K562 (cell line): ENCODE measurements around the gene PRRC2B. TPM values are rescaled to one million over a fixed set of nuclear protein-coding genes. Genes with fewer than 3 reads are reported as not detected.

ENCODE experiments used
- ARID3A ChIP-seq: IDR thresholded peaks from 2 replicates; pipeline ENCODE4 v1.6.1; 2012; ENCODE audit warnings: low read depth, low read length, improper control_type of control experiment, borderline replicate concordance
- ETV1 ChIP-seq: fragments of 450-650 bp; conservative IDR thresholded peaks from 2 replicates; pipeline ENCODE4 v1.6.1; 2016; ENCODE audit warnings: missing genetic modification characterization, control low read depth, low read depth, missing compliant biosample characterization
- GABPB1 ChIP-seq: sonication (generic); formaldehyde crosslinking; IDR thresholded peaks from 2 replicates; pipeline ENCODE4 v1.8.0; 2022; ENCODE audit warnings: mild to moderate bottlenecking, missing genetic modification reagents
- GATAD2A ChIP-seq: fragments of 450-650 bp; IDR thresholded peaks from 2 replicates; pipeline ENCODE4 v1.6.1; 2017
- NEUROD1 ChIP-seq: fragments of 150-350 bp; IDR thresholded peaks from 2 replicates; pipeline ENCODE4 v1.6.1; 2014; ENCODE audit warnings: borderline replicate concordance, low read length, low read depth; ENCODE audit not compliant: partially characterized antibody
- NR1H2 ChIP-seq: sonication (generic); formaldehyde crosslinking; IDR thresholded peaks from 2 replicates; pipeline ENCODE4 v1.4.0; 2020; ENCODE audit warnings: mild to moderate bottlenecking, missing genetic modification reagents
- NR3C1 ChIP-seq: sonication (generic); formaldehyde crosslinking; IDR thresholded peaks from 2 replicates; pipeline ENCODE4 v1.8.1; 2022; ENCODE audit warnings: missing genetic modification reagents
- SIN3B ChIP-seq: fragments of 450-650 bp; IDR thresholded peaks from 2 replicates; pipeline ENCODE4 v1.6.1; 2017; ENCODE audit warnings: low read depth, mild to moderate bottlenecking, moderate library complexity
- SP2 ChIP-seq: IDR thresholded peaks from 2 replicates; pipeline ENCODE4 v1.6.1; 2011; ENCODE audit warnings: mild to moderate bottlenecking, low read depth, low read length, moderate library complexity; ENCODE audit not compliant: poor library complexity, severe bottlenecking; ENCODE audit errors: extremely low read depth
- SPI1 ChIP-seq: IDR thresholded peaks from 2 replicates; pipeline ENCODE4 v1.6.1; 2011; ENCODE audit warnings: low read depth, low read length, control low read depth, borderline replicate concordance
- XRCC3 ChIP-seq: fragments of 450-650 bp; IDR thresholded peaks from 2 replicates; pipeline ENCODE4 v1.6.1; 2017; ENCODE audit warnings: mild to moderate bottlenecking, moderate library complexity
- ZBTB7A ChIP-seq: IDR thresholded peaks from 2 replicates; pipeline ENCODE4 v1.6.1; 2011; ENCODE audit warnings: low read depth, mild to moderate bottlenecking, low read length, moderate library complexity, borderline replicate concordance; ENCODE audit not compliant: control insufficient read depth
- ZKSCAN1 ChIP-seq: fragments of 150-350 bp; IDR thresholded peaks from 2 replicates; pipeline ENCODE4 v1.6.1; 2016; ENCODE audit warnings: low read depth, low read length
- ZNF274 ChIP-seq: IDR thresholded peaks from 2 replicates; pipeline ENCODE4 v1.6.1; 2011; ENCODE audit warnings: low read depth, mild to moderate bottlenecking, low read length, moderate library complexity, borderline replicate concordance
- ZNF436 ChIP-seq: fragments of 250-450, 450-650 bp; sonication (Bioruptor Pico); formaldehyde crosslinking; IDR thresholded peaks from 2 replicates; pipeline ENCODE4 v1.7.0; 2020; ENCODE audit warnings: mild to moderate bottlenecking
- polyA plus RNA-seq, 8 experiments: library from polyadenylated mRNA; depleted of rRNA in 4 of 8; stranded (reverse) in 5 of 8; unstranded in 3 of 8; fragments of >200 nt; fragmentation: Nextera tagmentation in 2 of 8; fragmentation: Illumina TruSeq in 1 of 8; extraction: Ambion mirVana in 2 of 8; extraction: Trizol in 1 of 8; gene quantifications; 2 replicates each; pipeline versions ENCODE4 v1.2.1 to v1.2.3, GENCODE V29; 2011 to 2014; ENCODE audit warnings: inconsistent platforms in 1 of 8, missing spikeins in 1 of 8
- total RNA-seq, 7 experiments: library from RNA; depleted of rRNA in 6 of 7; stranded (reverse); fragments of >200 nt in 6 of 7; fragmentation: Illumina TruSeq in 2 of 7; extraction: Trizol in 2 of 7; gene quantifications; 2 replicates each; pipeline versions ENCODE4 v1.2.1 to v1.2.3, GENCODE V29; 2011 to 2021; ENCODE audit warnings: low replicate concordance in 1 of 7
- TF ChIP-seq, protein P1 (sequence below): sonication (generic); formaldehyde crosslinking; IDR thresholded peaks from 2 replicates; pipeline ENCODE4 v1.8.0; 2023; ENCODE audit warnings: missing genetic modification reagents, mild to moderate bottlenecking, borderline replicate concordance
- TF ChIP-seq, protein P2 (sequence below): sonication (generic); formaldehyde crosslinking; IDR thresholded peaks from 2 replicates; pipeline ENCODE4 v1.8.0; 2022; ENCODE audit warnings: mild to moderate bottlenecking, missing genetic modification reagents, borderline replicate concordance

The PRRC2B gene
- total and polyA plus RNA-seq, 9 of the 15 experiments (the other 6 are each of a cell fraction or from before 2014, with no cell fraction given) = 0.34 to 125 (median 30.9) TPM

DNA sequence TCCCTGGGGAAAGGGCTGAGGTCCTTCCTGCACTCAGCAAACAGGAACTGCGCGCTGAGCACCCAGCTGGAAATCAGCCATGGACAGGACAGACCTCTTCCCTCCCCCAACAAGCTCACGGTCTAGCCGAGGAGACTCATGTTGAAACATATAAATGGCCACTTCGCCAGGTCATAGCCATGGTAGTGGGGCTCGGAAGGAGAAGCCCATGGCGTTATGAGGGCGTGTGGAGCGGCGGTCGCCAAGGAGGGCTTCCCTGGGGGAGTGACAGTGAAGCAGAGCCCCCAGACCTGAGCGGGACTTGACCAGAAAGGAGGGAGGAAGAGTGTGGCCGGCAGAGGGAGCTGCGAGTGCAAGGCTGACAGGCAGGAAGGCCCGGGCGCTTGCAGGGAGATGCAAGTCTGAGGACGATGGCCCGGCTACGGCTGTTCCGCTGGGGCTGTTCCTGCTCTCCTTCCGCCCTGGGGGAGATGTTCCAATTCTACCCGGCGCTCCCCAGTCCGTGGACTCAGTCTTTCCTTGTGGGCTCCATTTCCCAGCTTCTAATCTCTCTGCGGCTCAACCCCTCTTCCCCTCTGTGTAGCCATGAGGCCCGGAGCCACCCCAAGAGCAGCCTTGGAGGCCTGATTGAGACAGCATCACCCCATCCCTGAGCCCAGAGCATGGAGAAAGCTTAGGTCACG, 43.9 kb upstream of the PRRC2B start (continued):
- TF ChIP-seq XRCC3 (no peak), ETV1 (tag) (peak; percentile 44; the same call in 1 of the 2 replicates), GATAD2A (peak; percentile 17; the same call in 1 of the 2 replicates), ZNF436 (no peak), SP2 (no peak), NR1H2 (CRISPR knock-in tag) (no peak), SIN3B (peak; percentile 29; the same call in 1 of the 2 replicates), ARID3A (no peak), ZKSCAN1 (peak; percentile 18; the same call in 1 of the 2 replicates), ZNF274 (no peak), NR3C1 (CRISPR knock-in tag) (no peak), SPI1 (peak; percentile 64), ZBTB7A (peak; percentile 37), GABPB1 (CRISPR knock-in tag) (0 out of 2 replicates have a peak, but pooled peaks have one; percentile 55), NEUROD1 (no peak)
- TF ChIP-seq, protein P1, sequence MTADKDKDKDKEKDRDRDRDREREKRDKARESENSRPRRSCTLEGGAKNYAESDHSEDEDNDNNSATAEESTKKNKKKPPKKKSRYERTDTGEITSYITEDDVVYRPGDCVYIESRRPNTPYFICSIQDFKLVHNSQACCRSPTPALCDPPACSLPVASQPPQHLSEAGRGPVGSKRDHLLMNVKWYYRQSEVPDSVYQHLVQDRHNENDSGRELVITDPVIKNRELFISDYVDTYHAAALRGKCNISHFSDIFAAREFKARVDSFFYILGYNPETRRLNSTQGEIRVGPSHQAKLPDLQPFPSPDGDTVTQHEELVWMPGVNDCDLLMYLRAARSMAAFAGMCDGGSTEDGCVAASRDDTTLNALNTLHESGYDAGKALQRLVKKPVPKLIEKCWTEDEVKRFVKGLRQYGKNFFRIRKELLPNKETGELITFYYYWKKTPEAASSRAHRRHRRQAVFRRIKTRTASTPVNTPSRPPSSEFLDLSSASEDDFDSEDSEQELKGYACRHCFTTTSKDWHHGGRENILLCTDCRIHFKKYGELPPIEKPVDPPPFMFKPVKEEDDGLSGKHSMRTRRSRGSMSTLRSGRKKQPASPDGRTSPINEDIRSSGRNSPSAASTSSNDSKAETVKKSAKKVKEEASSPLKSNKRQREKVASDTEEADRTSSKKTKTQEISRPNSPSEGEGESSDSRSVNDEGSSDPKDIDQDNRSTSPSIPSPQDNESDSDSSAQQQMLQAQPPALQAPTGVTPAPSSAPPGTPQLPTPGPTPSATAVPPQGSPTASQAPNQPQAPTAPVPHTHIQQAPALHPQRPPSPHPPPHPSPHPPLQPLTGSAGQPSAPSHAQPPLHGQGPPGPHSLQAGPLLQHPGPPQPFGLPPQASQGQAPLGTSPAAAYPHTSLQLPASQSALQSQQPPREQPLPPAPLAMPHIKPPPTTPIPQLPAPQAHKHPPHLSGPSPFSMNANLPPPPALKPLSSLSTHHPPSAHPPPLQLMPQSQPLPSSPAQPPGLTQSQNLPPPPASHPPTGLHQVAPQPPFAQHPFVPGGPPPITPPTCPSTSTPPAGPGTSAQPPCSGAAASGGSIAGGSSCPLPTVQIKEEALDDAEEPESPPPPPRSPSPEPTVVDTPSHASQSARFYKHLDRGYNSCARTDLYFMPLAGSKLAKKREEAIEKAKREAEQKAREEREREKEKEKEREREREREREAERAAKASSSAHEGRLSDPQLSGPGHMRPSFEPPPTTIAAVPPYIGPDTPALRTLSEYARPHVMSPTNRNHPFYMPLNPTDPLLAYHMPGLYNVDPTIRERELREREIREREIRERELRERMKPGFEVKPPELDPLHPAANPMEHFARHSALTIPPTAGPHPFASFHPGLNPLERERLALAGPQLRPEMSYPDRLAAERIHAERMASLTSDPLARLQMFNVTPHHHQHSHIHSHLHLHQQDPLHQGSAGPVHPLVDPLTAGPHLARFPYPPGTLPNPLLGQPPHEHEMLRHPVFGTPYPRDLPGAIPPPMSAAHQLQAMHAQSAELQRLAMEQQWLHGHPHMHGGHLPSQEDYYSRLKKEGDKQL (CRISPR knock-in tag) = no peak
- TF ChIP-seq, protein P2, sequence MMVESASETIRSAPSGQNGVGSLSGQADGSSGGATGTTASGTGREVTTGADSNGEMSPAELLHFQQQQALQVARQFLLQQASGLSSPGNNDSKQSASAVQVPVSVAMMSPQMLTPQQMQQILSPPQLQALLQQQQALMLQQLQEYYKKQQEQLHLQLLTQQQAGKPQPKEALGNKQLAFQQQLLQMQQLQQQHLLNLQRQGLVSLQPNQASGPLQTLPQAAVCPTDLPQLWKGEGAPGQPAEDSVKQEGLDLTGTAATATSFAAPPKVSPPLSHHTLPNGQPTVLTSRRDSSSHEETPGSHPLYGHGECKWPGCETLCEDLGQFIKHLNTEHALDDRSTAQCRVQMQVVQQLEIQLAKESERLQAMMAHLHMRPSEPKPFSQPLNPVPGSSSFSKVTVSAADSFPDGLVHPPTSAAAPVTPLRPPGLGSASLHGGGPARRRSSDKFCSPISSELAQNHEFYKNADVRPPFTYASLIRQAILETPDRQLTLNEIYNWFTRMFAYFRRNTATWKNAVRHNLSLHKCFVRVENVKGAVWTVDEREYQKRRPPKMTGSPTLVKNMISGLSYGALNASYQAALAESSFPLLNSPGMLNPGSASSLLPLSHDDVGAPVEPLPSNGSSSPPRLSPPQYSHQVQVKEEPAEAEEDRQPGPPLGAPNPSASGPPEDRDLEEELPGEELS (CRISPR knock-in tag) = 0 out of 2 replicates have a peak, but pooled peaks have one; percentile 56
